Fibroblast of skin of back (primary cell): Measurements from ENCODE around the gene VPS33A. TPM values are rescaled to one million over a fixed set of nuclear protein-coding genes. Genes with fewer than 3 reads are reported as not detected.
"Not testable (repeated sequence)": the region's sequence is repeated elsewhere in the genome, so short reads cannot be mapped to it uniquely, and the experiment has no call there.

ENCODE experiments used
- DNase-seq: peaks from one replicate; pipeline ENCODE4 v3.0.0-alpha.2; 2013
- polyA plus RNA-seq, 2 experiments: library from polyadenylated mRNA; unstranded; fragments of 120-200 nt; gene quantifications; one replicate each; pipeline ENCODE4 v1.2.1, GENCODE V29; 2013; ENCODE audit not compliant: insufficient read length in 2 of 2

VPS33A gene
- 11.2 TPM for polyA plus RNA-seq (2013, experiment 1 of 2; ENCODE audit: insufficient read length)
- 9.6 TPM for polyA plus RNA-seq (2013, experiment 2 of 2; ENCODE audit: insufficient read length)

DNA sequence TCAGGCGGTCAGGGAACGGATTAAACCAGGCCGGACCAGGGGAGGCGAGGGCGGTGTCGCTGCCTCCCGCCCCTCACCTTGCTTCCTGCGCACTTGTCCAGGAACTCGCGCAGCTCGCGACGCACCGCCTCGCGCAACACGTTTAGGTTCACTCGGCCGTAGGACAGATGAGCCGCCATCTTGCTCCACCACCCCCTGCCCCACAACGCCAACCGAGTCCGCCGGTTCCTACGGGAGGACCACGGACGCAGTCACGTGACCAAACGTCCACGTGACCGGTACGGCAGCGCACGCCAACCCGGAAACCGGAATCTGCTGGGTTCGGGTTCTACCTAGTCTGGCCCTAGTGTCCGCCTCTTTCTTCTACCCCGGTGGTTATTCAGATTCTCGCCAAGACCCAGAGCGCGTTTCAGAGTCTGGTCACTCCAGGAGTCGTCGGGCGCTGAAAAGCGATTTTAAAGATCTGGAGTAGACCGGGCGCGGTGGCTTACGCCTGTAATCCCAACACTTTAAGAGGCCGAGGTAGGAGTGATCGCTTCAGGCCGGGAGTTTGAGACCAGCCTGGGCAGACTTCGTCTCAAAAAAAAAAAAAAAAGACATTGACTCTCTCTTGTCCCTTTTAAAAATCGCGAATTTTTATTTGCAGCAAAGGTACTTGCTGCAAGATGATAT lies at the start of gene VPS33A:
Gene VPS33A (minus strand): TSS at position 265 of the 672 bp plus-strand sequence. CDS start 86 bp downstream, at position 179.
- DNase-seq: peak; percentile 98

DNA sequence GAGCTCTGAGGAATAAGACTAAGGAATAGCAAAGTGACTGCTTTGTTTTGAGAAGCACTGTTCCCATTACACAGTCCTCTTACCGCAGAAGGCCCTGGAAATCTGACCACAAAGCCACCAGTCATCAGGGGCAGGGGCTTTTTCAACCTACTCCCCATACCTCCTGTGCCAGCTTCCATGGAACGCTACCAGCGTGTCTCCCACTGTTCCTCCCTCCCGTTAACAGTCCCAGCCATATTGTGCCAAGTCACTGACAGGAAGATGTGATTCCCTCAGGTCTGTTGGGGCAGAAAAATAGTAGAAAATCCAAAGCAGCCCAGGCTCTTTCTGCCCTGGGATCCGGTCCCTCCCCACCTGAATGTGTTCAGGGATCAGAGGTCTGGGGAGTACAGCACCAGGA lies 46.6 kb upstream of the VPS33A start:
- no peak for DNase-seq

DNA sequence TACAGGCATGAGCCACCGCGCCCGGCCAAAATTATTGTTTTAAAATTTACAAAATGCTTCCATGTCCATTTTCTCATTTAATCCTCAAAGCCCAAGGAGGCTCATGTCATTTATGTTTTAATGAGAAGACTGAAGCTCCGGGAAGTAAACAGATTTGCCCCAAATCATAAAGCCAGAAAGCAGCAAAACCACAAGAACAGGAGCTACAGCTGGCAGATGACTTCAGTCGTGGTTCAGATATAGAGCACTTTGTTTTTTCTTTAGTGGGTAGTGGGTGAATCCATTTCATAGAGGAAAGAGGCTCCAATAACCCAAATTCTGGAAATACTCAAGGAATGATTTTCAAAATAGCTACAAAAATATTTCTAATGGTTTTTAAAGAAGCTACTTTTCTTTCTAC lies 45.4 kb upstream of the VPS33A start:
- no peak for DNase-seq

DNA sequence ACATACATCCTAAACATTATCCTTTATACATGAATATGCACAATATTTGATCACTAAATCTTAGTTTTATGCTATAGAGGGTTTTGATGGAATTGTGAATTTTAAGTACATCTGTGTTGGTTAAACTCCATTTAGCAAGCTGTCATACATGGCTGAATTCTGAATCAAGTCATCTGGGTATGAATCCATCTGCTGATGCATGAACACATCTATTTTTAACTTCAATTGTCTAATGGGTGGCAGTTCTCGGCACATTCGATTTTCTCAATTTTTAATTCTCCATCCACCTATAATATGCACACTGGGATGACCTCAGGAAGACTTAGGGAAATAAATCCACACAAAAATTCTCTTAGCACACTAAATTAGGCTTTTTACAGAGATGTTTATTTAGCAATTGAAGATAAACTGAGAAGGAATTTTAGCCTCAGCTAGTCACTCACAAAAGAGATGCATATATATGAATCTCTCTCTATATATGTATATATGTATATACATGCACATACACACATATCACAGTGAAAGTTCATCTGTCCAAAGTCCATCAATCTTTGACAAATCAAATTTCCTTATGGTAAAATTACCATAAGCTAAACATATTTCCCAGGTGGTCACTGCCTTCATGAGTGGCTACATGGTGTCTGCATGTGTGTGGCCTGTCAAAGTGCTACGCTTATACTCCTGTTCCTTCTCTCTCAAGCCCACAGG lies 44.5 kb upstream of the VPS33A start:
- DNase-seq: no peak

DNA sequence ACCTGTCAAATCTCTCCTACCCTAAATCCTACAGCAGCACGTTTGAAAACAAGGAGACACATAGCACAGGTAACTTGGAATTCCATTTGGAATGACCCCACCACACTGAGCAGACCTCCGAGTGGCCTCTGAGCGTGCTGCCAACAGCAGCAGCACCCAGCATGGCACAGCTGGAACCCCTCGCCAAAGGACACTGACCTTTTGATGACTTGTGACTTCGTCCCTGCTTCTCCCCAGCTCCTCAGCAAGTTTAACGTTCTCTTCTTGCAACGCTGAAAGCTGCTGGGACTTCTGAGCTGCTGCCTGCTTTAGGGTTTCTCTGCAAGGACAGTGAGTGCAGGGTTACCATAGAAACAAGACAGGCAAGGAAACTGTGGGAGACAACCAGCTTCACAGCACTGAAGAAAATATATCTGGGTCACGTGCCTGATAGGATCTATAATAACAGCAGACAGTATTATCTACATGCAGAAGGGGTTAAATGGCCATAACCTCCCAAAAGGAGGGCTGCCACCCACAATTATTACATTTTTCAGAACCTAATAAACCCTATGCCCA lies 43.3 kb upstream of the VPS33A start:
- DNase-seq: no peak

DNA sequence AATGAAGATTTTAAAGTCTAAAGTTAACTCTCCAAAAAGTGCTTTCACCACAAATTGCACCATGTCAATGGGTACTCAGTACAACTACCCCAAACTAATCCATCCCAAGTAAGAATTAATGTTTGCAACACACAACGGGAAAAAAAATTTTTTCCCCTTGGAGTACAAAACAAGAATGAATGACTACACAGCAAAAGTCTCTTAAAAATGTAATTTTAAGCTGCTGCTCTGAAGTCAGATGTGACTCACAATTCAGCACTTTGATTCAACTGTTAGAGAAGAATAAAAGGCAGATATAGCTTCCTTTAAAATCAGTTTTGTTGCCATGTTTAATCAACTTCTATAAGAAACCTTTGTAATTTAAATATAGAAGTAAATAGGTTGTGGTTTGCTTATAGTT lies 42.5 kb upstream of the VPS33A start:
- peak; percentile 50 for DNase-seq

DNA sequence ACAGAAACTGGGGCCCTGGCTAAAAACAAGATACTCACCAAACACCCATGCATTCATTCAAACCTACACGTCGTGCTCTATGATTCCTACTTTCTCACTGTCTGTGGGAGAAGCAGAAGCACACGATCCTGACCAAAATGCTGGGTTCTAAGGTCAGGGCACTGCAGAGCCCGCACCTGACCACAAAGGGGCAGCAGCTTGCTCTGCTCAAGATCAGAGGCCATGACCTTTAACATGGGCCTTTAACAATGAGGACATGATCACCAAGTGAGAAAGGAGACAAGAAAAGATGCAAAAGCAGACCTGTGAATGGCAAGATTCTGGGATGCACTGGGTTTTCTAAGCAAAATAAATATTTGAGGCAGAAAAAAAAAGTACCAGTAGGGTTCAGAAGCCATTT lies 40.1 kb upstream of the VPS33A start:
- DNase-seq: no peak

DNA sequence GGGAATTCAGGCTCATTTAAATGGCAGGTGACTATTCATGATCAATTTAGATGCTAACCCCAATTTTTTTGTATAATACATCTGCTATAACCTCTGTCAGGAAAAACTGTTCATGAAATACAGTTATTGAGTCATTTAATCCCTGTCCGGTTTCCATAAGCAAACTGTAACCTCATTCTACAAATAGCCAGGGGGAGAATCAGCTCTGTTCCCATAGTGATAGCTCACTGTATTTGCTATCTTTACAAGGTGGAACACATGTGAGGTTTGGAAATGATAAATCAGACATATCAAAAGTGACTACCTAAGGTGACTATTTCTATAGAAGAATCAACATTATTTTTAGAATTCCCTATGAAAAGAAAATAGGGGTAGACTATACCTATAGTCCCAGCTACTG lies 38.6 kb upstream of the VPS33A start:
- DNase-seq: no peak

DNA sequence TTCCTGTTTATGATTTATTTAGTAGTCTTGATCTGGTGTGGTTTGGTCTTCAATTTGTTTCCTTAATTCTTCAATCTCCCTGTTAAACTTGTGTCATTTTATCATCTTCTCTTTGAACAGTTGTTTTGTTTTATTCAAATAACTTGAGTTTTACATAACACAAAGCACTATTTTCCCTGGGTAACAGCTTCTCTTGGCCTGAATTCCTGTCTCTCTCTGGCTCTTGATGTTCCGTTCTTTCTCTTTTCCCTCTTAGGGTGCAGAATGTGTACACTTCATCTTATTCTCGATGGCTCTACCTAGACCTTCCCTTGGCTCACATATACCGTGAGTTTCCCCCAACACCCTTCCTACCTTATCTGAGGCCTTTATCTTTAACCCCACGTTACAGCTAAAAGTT lies 36.8 kb upstream of the VPS33A start:
- DNase-seq: no peak

DNA sequence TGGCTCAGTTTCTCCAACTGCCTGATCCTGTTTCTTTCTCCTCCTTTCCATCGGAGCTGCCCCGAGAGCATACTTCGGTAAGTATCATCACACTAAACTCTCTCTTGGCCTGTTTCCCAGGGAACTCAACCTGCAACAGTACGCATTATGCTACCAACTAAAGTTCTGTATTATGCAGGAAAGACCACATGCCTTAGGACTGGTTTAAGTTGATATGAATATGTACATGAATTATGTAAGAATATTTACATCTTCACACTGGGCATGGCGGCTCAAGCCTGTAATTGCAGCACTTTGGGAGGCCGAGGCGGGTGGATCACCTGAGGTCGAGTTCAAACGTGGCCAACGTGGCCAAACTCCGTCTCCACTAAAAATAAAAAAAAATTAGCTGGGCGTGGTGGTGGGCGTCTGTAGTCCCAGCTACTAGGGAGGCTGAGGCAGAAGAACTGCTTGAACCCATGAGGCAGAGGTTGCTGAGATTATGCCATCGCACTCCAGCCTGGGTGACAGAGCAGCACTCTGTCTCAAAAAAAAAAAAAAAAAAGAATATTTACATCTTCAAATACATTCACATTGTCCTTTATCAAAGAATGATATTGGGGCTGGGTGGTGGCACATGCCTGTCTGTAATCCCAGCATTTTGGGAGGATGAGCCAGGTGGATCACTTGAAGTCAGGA lies 31.9 kb upstream of the VPS33A start:
- no peak for DNase-seq

DNA sequence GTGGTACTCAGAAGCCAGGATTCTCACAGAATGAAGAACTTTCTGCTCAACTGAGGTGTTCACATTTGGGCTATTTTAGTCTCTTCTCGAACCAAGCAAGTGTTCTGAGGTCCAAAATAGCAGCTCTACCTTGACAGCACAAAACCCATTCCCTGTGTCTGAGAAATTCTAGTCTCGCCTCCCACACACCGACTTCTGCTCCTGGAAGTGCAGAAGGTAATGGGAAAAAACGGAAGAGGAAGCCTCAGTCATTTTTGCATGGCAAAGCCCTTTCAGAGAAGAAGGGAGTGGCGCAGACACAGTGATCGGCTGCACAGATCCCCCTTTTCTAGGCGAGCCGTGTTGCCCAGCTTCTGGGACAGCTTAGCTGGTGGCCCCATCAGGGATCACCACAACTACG lies 31.2 kb upstream of the VPS33A start:
- DNase-seq: no peak

DNA sequence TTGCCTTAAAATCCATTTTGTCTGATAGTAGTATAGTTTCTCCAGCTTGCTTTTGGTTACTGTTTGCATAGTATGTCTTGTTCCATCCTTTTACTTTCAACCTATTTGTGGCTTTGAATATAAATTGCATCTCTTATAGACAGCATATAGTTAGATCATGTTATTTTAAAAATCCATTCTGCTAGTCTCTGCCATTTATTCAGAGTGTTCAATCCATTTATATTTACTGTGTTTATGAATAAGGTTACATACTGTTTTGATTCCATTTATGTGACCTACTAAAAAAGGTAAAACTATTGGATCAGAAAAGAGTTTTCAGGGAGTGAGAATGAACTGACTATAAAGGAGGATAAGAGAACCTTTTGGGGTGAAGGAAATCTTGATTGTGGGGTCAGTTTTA lies 29.6 kb upstream of the VPS33A start:
- no peak for DNase-seq

DNA sequence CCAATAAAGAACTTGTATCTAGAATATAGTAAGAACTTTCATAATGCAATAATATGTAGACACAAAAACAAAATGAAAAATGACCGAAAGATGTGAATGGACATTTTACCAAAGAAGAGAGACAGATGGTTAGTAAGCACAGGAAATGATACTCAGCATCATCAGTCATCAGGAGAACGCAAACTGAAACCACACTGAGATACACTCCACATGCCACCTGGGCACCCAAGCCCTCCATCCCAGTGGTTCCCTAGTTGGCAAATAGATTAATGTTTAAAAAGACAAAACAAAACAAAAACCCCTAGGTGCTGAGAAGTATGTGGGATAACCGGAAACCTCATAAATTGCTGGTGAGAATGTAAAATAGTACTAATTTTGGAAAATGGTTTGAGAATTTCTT lies 26.8 kb upstream of the VPS33A start:
- DNase-seq: no peak

DNA sequence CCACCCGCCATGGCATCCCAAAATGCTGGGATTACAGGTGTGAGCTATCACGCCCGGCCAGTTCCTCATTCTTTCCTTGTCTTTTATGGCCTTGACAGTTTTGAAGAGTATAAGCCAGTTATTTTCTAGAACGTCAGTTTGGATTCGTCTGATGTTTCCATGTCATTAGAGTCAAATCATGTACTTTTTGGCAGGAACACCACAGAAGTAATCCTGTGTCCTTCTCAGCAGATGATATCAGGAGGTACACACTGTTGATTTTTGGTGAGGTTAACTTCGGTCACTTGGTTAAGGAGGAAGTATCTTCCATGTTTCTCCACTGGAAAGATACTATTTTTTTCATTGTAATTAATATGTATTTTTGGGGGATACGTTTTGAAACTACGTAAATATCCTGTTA lies 25.1 kb upstream of the VPS33A start:
- DNase-seq: no peak

DNA sequence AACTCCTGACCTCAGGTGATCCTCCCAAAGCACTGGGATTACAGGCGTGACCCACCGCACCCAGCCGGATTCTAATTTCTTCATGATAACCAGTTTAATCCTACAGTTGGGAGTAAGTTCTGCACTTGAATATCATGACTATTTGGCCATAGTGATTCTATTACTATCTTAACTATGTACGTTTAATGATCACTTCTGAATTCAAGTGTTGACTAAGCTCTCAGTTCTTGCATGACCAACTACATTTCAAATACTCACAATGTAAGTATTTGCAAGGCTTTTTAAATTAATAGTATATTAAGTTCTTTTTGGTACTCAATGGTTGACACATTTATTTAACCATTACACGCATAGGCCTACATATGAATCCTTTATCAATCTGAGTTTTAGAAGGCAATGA lies 17.4 kb upstream of the VPS33A start:
- DNase-seq: no peak

DNA sequence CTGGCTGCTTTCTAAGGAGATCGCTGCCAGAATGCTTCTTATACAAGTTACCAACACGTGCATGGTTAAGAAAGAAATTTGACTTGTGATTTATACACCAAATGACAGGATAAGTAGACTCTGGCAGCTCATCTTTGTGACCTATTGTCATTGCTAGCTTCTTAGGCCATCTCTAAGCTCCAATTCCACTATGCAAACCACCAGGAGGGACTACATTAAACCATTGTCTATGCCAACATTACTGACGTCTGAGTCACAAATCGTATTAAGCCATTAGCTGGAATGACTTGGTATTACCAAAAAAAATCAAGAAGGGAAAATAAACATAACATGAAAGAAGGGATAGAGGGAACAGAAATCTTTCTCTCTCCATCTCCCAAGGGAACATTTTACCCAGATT lies 15.8 kb upstream of the VPS33A start:
- peak; percentile 92 for DNase-seq

DNA sequence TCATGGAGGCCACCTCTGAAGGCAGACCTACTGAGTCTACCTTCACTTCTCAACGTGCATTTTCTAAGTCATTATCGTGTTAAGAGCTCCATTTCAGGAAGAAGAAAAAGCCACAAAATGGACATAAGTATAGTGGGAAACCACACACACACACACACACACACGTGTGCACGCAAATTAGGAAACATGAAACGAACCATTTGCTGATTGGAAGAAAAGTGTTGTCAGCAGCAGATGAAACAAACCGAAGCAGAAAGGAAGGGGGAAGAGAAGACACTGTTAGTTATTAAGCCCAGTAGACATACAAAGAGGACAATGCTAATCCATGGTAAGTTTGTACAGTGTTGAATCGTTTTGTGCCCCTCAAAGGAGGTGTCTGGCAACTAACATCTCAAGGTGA lies 9.9 kb upstream of the VPS33A start:
- no peak for DNase-seq

DNA sequence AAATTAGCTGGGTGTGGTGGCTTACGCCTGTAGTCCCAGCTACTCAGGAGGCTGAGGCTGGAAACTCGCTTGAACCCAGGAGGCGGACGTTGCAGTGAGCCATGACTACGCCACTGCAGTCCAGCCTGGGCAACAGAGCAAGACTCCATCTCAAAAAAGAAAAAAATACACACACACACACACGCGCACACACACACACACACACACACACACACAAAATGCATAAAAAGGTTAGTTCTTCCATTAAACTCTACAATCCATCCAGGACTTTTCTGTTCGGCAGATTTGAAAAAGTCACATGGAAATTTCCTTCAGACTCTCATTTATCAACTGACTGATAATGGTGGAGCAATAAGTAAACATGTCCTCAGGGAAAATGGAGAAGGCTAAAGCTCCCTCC lies 9.2 kb upstream of the VPS33A start:
- DNase-seq: no peak

DNA sequence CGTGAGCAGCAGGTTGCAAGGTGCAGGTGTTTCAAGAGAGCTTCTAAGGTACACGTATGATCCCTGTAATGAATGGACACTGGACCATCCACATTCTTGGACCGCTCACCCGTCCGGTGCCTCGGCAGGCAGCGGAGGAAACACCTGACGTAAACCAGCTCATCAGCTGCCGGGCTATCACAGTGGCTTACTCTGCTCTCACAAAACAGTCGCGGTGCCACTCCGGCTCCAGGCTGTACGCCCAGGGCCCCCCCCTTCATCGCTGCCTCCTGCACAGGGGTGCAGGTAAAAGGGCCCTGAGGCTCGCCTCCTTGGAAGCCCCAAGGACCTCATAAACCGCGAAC lies 436 bp downstream of the VPS33A start:
- DNase-seq: no peak

DNA sequence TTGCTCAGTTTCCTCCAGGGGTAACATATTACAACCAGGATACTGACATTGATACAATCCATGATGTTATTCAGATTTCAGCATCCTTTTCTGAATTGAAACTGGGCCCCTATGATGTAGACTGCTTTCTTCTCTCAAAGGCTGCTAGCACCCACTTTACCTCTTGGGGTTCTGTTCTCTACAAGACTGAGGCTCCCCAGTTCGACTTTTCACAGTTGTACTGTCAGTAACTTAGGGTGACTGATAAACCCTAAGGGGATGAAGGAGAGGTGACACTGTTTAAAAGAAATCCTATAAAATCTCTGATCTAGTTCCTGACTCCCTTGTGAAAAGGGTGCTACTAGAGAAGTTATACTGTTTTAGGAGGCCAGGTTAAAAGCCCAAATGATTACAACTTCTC lies 818 bp downstream of the VPS33A start:
- DNase-seq: no peak

DNA sequence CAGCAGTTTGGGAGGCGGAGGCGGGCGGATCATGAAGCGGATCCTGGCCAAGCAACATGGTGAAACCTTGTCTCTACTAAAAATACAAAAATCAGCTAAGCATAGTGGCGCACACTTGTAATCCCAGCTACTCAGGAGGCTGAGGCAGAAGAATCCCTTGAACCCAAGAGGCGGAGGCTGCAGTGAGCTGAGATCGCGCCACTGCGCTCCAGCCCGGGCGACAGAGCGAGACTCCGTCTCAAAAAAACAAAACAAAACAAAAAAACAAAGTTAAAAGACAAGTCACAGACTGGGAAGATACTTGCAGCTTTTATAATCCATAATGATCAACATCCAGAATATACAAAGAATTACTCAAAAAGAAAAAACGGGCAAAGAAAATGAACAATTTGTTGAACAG lies 5.6 kb downstream of the VPS33A start:
- DNase-seq: not testable (repeated sequence)

DNA sequence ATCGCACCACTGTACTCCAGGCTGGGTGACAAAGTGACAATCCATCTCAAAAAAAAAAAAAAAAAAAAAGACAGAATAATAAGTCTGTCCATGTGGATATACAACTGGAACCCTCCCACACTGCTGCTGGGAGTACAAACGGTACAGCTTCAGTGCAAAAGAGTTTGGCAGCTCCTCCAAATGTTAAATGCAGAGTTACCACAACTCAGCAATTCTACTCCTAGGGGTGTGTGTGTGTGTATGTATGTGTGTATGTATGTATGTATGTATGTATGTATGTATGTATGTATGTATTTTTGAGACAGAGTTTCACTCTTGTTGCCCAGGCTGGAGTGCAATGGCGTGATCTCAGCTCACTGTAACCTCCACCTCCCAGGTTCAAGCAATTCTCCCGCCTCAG lies 7.4 kb downstream of the VPS33A start:
- not testable (repeated sequence) for DNase-seq

DNA sequence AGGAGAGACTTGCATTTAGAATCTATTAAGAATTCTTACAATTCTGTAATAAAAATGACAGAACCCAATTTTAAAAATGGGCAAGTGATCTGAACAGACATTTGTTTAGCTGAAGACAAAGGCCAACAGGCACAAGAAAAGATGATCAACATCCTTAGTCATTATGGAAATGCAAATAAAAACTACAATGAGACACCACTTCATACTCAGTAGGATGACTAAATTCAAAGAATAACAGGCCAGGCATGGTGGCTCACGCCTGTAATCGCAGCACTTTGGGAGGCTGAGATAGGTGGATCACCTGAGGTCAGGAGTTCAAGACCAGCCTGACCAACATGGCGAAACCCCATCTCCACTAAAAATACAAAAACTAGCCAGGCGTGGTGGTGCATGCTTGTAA lies 7.8 kb downstream of the VPS33A start:
- DNase-seq: not testable (repeated sequence)

DNA sequence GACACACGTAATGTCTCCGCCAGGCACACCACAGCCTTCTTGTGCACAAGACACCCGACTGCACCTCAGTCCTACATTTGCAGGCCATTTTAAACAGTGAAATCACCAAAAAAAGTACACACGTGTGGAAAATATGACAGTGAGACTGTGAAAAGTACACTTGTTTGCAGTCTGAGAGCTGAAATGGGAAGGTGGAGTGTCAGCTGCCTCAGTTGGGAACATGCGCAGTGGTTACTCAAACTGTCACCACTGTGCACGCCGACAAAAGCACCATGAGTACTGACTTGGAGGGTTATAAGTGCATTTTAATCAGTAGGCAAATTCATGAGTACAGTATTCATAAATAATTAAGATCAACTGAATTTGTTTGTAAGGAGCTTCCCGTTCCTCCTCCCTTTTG lies 15.8 kb downstream of the VPS33A start:
- no peak for DNase-seq
